Astrocyte (in vitro differentiated cells and primary cell): Measurements from ENCODE around the gene CNKSR3. TPM values are rescaled to one million over a fixed set of nuclear protein-coding genes. Genes with fewer than 3 reads are reported as not detected.
"Not testable (repeated sequence)": the region's sequence is repeated elsewhere in the genome, so short reads cannot be mapped to it uniquely, and the experiment has no call there.

Source experiments
- DNase-seq: peaks from one replicate; pipeline ENCODE4 v3.0.0-alpha.2; 2010; ENCODE audit warnings: low read depth
- FAIRE-seq: peaks from 2 replicates; lab custom pipeline; 2011; peaks lifted over from hg19 to GRCh38; lab: Jason Lieb, UNC
- H2AFZ ChIP-seq: 2 replicates; pipeline ENCODE4 v1.6.0; 2012; ENCODE audit warnings: low read depth, low read length, inconsistent platforms
- H3K27ac ChIP-seq: 2 replicates; pipeline ENCODE4 v1.5.1; 2011; ENCODE audit warnings: low read depth, low read length, inconsistent platforms
- H3K27me3 ChIP-seq: 2 replicates; pipeline ENCODE4 v1.6.0; 2011; ENCODE audit warnings: low read length, inconsistent platforms; ENCODE audit not compliant: insufficient read depth
- H3K36me3 ChIP-seq: 2 replicates; pipeline ENCODE4 v1.5.1; 2011; ENCODE audit warnings: low read length, inconsistent platforms; ENCODE audit not compliant: insufficient read depth
- H3K4me1 ChIP-seq: 2 replicates; pipeline ENCODE4 v1.5.1; 2011; ENCODE audit warnings: low read length, inconsistent platforms; ENCODE audit not compliant: insufficient read depth
- H3K4me2 ChIP-seq: 2 replicates; pipeline ENCODE4 v1.6.0; 2012; ENCODE audit warnings: low read length, inconsistent platforms
- H3K4me3 ChIP-seq: 2 replicates; pipeline ENCODE4 v1.5.1; 2011; ENCODE audit warnings: low read depth, mild to moderate bottlenecking, low read length, inconsistent platforms; ENCODE audit not compliant: insufficient read depth
- H3K79me2 ChIP-seq: 2 replicates; pipeline ENCODE4 v1.6.0; 2012; ENCODE audit warnings: mild to moderate bottlenecking, low read length, inconsistent platforms; ENCODE audit not compliant: insufficient read depth
- H3K9ac ChIP-seq: 2 replicates; pipeline ENCODE4 v1.6.0; 2012; ENCODE audit warnings: mild to moderate bottlenecking, low read length, inconsistent platforms
- H3K9me3 ChIP-seq: 2 replicates; pipeline ENCODE4 v1.5.1; 2012; ENCODE audit warnings: low read depth, mild to moderate bottlenecking, low read length, inconsistent platforms; ENCODE audit not compliant: insufficient read depth
- H4K20me1 ChIP-seq: 2 replicates; pipeline ENCODE4 v1.6.0; 2012; ENCODE audit warnings: low read length, inconsistent platforms; ENCODE audit not compliant: insufficient read depth
- H3K27ac Mint-ChIP-seq: one replicate; pipeline ENCODE4 v1.8.0; 2021; ENCODE audit warnings: mild to moderate bottlenecking, mixed read lengths; ENCODE audit not compliant: unreplicated experiment
- H3K27me3 Mint-ChIP-seq: one replicate; pipeline ENCODE4 v1.8.0; 2021; ENCODE audit warnings: low read depth, mixed read lengths; ENCODE audit not compliant: unreplicated experiment
- H3K36me3 Mint-ChIP-seq: one replicate; pipeline ENCODE4 v1.8.0; 2021; ENCODE audit warnings: low read depth, mixed read lengths; ENCODE audit not compliant: unreplicated experiment
- H3K4me1 Mint-ChIP-seq: one replicate; pipeline ENCODE4 v1.8.0; 2021; ENCODE audit warnings: low read depth, mixed read lengths; ENCODE audit not compliant: unreplicated experiment
- H3K4me3 Mint-ChIP-seq: one replicate; pipeline ENCODE4 v1.8.0; 2021; ENCODE audit warnings: mild to moderate bottlenecking, moderate library complexity, mixed read lengths; ENCODE audit not compliant: unreplicated experiment
- H3K9me3 Mint-ChIP-seq: one replicate; pipeline ENCODE4 v1.8.0; 2021; ENCODE audit warnings: mild to moderate bottlenecking, mixed read lengths; ENCODE audit not compliant: unreplicated experiment
- CTCF ChIP-seq: IDR thresholded peaks from 2 replicates; pipeline ENCODE4 v1.5.1; 2011; ENCODE audit warnings: low read depth, mild to moderate bottlenecking, inconsistent platforms, low read length, moderate library complexity; ENCODE audit not compliant: insufficient read depth
- EZH2 ChIP-seq: IDR thresholded peaks from 2 replicates; pipeline ENCODE4 v1.6.1; 2012; ENCODE audit warnings: mild to moderate bottlenecking, low read length, inconsistent platforms; ENCODE audit not compliant: insufficient read depth
- total RNA-seq: library from RNA; stranded (reverse); gene quantifications from 2 replicates; pipeline ENCODE4 v1.2.1, GENCODE V29; 2021

The CNKSR3 gene
- total RNA-seq, 1 donor from 2014 or later, result 11.1 TPM

DNA sequence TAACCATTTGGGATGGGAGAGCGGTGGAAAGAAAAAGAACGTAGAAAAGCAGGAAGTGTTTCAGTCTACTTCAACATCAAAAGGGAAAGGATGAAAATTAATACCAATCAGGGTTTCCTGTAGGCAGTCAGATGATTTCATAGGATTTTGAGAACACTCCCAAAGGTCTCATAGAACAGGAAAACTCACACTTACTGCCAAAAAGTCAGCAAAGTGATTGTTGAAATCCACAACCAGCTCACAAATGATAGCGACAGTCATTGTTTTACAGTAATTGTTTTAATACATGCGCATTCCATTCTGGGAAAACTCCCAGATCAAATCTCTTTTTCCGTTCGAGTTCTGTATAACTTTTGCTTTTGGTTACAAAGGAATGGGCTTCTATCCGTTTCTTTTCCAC, 5.3 kb upstream of the CNKSR3 start:
- H3K4me1 Mint-ChIP-seq, result peaks cover 13% of the 10 kb centered on the region
- no peak overlapping the region for H3K27ac Mint-ChIP-seq
- Histone ChIP-seq H3K9ac (no peak overlapping the region), H3K79me2 (no peaks in the 10 kb centered on the region), H3K4me1 (peaks cover 9% of the 10 kb centered on the region), H3K27me3 (no peaks in the 10 kb centered on the region), H4K20me1 (no peaks in the 10 kb centered on the region), H3K4me3 (no peak overlapping the region), H3K4me2 (no peak overlapping the region), H3K9me3 (no peaks in the 10 kb centered on the region), H2AFZ (no peak overlapping the region), H3K27ac (no peak overlapping the region), H3K36me3 (no peaks in the 10 kb centered on the region)
- H3K4me3 Mint-ChIP-seq, result no peak overlapping the region
- no peaks in the 10 kb centered on the region for H3K9me3 Mint-ChIP-seq
- no peak for TF ChIP-seq CTCF
- no peak for TF ChIP-seq EZH2
- peaks cover 4% of the 10 kb centered on the region for H3K27me3 Mint-ChIP-seq
- FAIRE-seq (peak; percentile 13), DNase-seq (no peak)
- H3K36me3 Mint-ChIP-seq, result no peaks in the 10 kb centered on the region

GRCh38 chr6:154515076-154515475, 4.6 kb upstream of the CNKSR3 start:
- H3K4me3 ChIP-seq, H3K27ac ChIP-seq, H3K4me3 Mint-ChIP-seq, H3K9ac ChIP-seq, H3K9me3 ChIP-seq, FAIRE-seq, H3K27me3 Mint-ChIP-seq, H3K9me3 Mint-ChIP-seq, H3K4me2 ChIP-seq, H3K4me1 ChIP-seq, H3K36me3 Mint-ChIP-seq, H3K79me2 ChIP-seq, H2AFZ ChIP-seq, DNase-seq, H3K36me3 ChIP-seq, H3K27me3 ChIP-seq, H4K20me1 ChIP-seq: not testable (repeated sequence)
- Mint-ChIP-seq H3K27ac (peak overlapping the region; percentile 69), H3K4me1 (peaks cover 13% of the 10 kb centered on the region)

GRCh38 chr6:154514481-154514880, 4.0 kb upstream of the CNKSR3 start:
- no peaks in the 10 kb centered on the region for H3K36me3 Mint-ChIP-seq
- no peaks in the 10 kb centered on the region for H3K9me3 Mint-ChIP-seq
- Histone ChIP-seq H3K4me3 (no peak overlapping the region), H3K9ac (no peak overlapping the region), H3K27me3 (no peaks in the 10 kb centered on the region), H3K4me2 (no peak overlapping the region), H2AFZ (no peak overlapping the region), H3K27ac (no peak overlapping the region), H3K79me2 (peaks cover 4% of the 10 kb centered on the region), H4K20me1 (no peaks in the 10 kb centered on the region), H3K9me3 (no peaks in the 10 kb centered on the region), H3K4me1 (peaks cover 9% of the 10 kb centered on the region), H3K36me3 (no peaks in the 10 kb centered on the region)
- H3K4me3 Mint-ChIP-seq, result no peak overlapping the region
- FAIRE-seq (no peak), DNase-seq (no peak)
- peaks cover 4% of the 10 kb centered on the region for H3K27me3 Mint-ChIP-seq
- H3K27ac Mint-ChIP-seq, result no peak overlapping the region
- H3K4me1 Mint-ChIP-seq, result peaks cover 13% of the 10 kb centered on the region
- no peak for TF ChIP-seq EZH2
- no peak for TF ChIP-seq CTCF
